ENCODE measurements around the gene GJB2. TPM values are rescaled to one million over a fixed set of nuclear protein-coding genes. Genes with fewer than 3 reads are reported as not detected.
A peak's percentile ranks its signal among the peaks of the same experiment; 100 is the strongest.

GJB2 gene
- total and polyA plus RNA-seq, 2 donors: 2.5 to 3.9 TPM

- Histone ChIP-seq H3K4me1 (ENCODE audit: insufficient read depth) (peaks cover 4% of the 10 kb centered on the region), H3K36me3 (ENCODE audit: insufficient read depth) (no peaks in the 10 kb centered on the region), H3K27ac (ENCODE audit: low read depth) (no peak overlapping the region), H3K4me3 (ENCODE audit: low read depth, low read length) (no peak overlapping the region)
- 89% methylated on average over 28 of the region's 28 CpGs for WGBS
- no peak for DNase-seq (ENCODE audit: extremely low spot score)
These were observed 3.8 kb downstream of the GJB2 start for GRCh38 chr13:20188667-20189553.

GRCh38 chr13:20186771-20187170 is 6.0 kb downstream of the GJB2 start:
- no peak overlapping the region for H3K4me3 ChIP-seq (ENCODE audit: low read depth, low read length)
- 87% methylated on average over 6 of the region's 6 CpGs for WGBS
- H3K36me3 ChIP-seq (ENCODE audit: insufficient read depth): no peaks in the 10 kb centered on the region
- no peak for DNase-seq (ENCODE audit: extremely low spot score)
- no peak overlapping the region for H3K27ac ChIP-seq (ENCODE audit: low read depth)
- no peaks in the 10 kb centered on the region for H3K4me1 ChIP-seq (ENCODE audit: insufficient read depth)

- no peak overlapping the region for H3K27ac ChIP-seq (ENCODE audit: low read depth)
- H3K4me1 ChIP-seq (ENCODE audit: insufficient read depth): no peaks in the 10 kb centered on the region
These were observed 7.2 kb downstream of the GJB2 start for GRCh38 chr13:20185366-20186056.

GRCh38 chr13:20182231-20182846 is 10.4 kb downstream of the GJB2 start:
- Histone ChIP-seq H3K27ac (ENCODE audit: low read depth) (no peak overlapping the region), H3K4me3 (ENCODE audit: low read depth, low read length) (no peak overlapping the region), H3K4me1 (ENCODE audit: insufficient read depth) (no peaks in the 10 kb centered on the region), H3K36me3 (ENCODE audit: insufficient read depth) (no peaks in the 10 kb centered on the region)
- no peak for DNase-seq (ENCODE audit: extremely low spot score)
- WGBS: 22% methylated on average over 5 of the region's 5 CpGs

More at GRCh38 chr13:20185366-20186056, 7.2 kb downstream of the GJB2 start:
- WGBS: 57% methylated on average over 12 of the region's 12 CpGs
- Histone ChIP-seq H3K4me3 (ENCODE audit: low read depth, low read length) (no peak overlapping the region), H3K36me3 (ENCODE audit: insufficient read depth) (no peaks in the 10 kb centered on the region)
- DNase-seq (ENCODE audit: extremely low spot score): no peak

GRCh38 chr13:20181188-20181587 is 11.6 kb downstream of the GJB2 start:
- Histone ChIP-seq H3K36me3 (ENCODE audit: insufficient read depth) (no peaks in the 10 kb centered on the region), H3K4me3 (ENCODE audit: low read depth, low read length) (no peak overlapping the region), H3K27ac (ENCODE audit: low read depth) (no peak overlapping the region), H3K4me1 (ENCODE audit: insufficient read depth) (no peaks in the 10 kb centered on the region)
- DNase-seq (ENCODE audit: extremely low spot score): no peak
- WGBS: 60% methylated on average over 3 of the region's 3 CpGs

GRCh38 chr13:20178156-20178555 is 14.6 kb downstream of the GJB2 start:
- no peak overlapping the region for H3K27ac ChIP-seq (ENCODE audit: low read depth)
- no peaks in the 10 kb centered on the region for H3K36me3 ChIP-seq (ENCODE audit: insufficient read depth)
- 83% methylated on average over 5 of the region's 5 CpGs for WGBS
- no peaks in the 10 kb centered on the region for H3K4me1 ChIP-seq (ENCODE audit: insufficient read depth)
- no peak for DNase-seq (ENCODE audit: extremely low spot score)
- H3K4me3 ChIP-seq (ENCODE audit: low read depth, low read length): no peak overlapping the region

- WGBS: 47% methylated on average over 67 of the region's 67 CpGs
- no peaks in the 10 kb centered on the region for H3K36me3 ChIP-seq (ENCODE audit: insufficient read depth)
- H3K27ac ChIP-seq (ENCODE audit: low read depth): no peak overlapping the region
- no peak overlapping the region for H3K4me3 ChIP-seq (ENCODE audit: low read depth, low read length)
- no peaks in the 10 kb centered on the region for H3K4me1 ChIP-seq (ENCODE audit: insufficient read depth)
- no peak for DNase-seq (ENCODE audit: extremely low spot score)
These were observed 15.5 kb downstream of the GJB2 start for GRCh38 chr13:20177049-20177831.

GRCh38 chr13:20175907-20176652 is 16.7 kb downstream of the GJB2 start:
- Histone ChIP-seq H3K4me3 (ENCODE audit: low read depth, low read length) (no peak overlapping the region), H3K27ac (ENCODE audit: low read depth) (no peak overlapping the region), H3K4me1 (ENCODE audit: insufficient read depth) (no peaks in the 10 kb centered on the region), H3K36me3 (ENCODE audit: insufficient read depth) (no peaks in the 10 kb centered on the region)
- no peak for DNase-seq (ENCODE audit: extremely low spot score)
- 69% methylated on average over 14 of the region's 14 CpGs for WGBS

- H3K4me1 ChIP-seq (ENCODE audit: insufficient read depth): no peaks in the 10 kb centered on the region
- WGBS: 59% methylated on average over 3 of the region's 3 CpGs
- H3K4me3 ChIP-seq (ENCODE audit: low read depth, low read length): no peak overlapping the region
- H3K36me3 ChIP-seq (ENCODE audit: insufficient read depth): no peaks in the 10 kb centered on the region
- no peak for DNase-seq (ENCODE audit: extremely low spot score)
- no peak overlapping the region for H3K27ac ChIP-seq (ENCODE audit: low read depth)
These were observed 17.3 kb downstream of the GJB2 start for GRCh38 chr13:20175406-20175794.

GRCh38 chr13:20174656-20175405 is 17.9 kb downstream of the GJB2 start:
- no peak overlapping the region for H3K4me3 ChIP-seq (ENCODE audit: low read depth, low read length)
- no peaks in the 10 kb centered on the region for H3K36me3 ChIP-seq (ENCODE audit: insufficient read depth)
- no peaks in the 10 kb centered on the region for H3K4me1 ChIP-seq (ENCODE audit: insufficient read depth)
- H3K27ac ChIP-seq (ENCODE audit: low read depth): no peak overlapping the region
- 43% methylated on average over 22 of the region's 22 CpGs for WGBS
- peak; percentile 61 for DNase-seq (ENCODE audit: extremely low spot score)

- Histone ChIP-seq H3K4me3 (ENCODE audit: low read depth, low read length) (no peak overlapping the region), H3K36me3 (ENCODE audit: insufficient read depth) (no peaks in the 10 kb centered on the region), H3K4me1 (ENCODE audit: insufficient read depth) (no peaks in the 10 kb centered on the region), H3K27ac (ENCODE audit: low read depth) (no peak overlapping the region)
- WGBS: 86% methylated on average over 8 of the region's 8 CpGs
- no peak for DNase-seq (ENCODE audit: extremely low spot score)
These were observed 19.5 kb downstream of the GJB2 start for GRCh38 chr13:20173116-20173746.

- WGBS: 72% methylated on average over 1 of the region's 1 CpG
- no peak overlapping the region for H3K4me3 ChIP-seq (ENCODE audit: low read depth, low read length)
These were observed 21.4 kb downstream of the GJB2 start for GRCh38 chr13:20171364-20171763.

More at GRCh38 chr13:20171364-20171763, 21.4 kb downstream of the GJB2 start:
- no peak for DNase-seq (ENCODE audit: extremely low spot score)
- Histone ChIP-seq H3K27ac (ENCODE audit: low read depth) (no peak overlapping the region), H3K36me3 (ENCODE audit: insufficient read depth) (no peaks in the 10 kb centered on the region), H3K4me1 (ENCODE audit: insufficient read depth) (no peaks in the 10 kb centered on the region)

Measured in urinary bladder (tissue), 4 donors.